Measurements from ENCODE around the gene SRPX2.

DNA sequence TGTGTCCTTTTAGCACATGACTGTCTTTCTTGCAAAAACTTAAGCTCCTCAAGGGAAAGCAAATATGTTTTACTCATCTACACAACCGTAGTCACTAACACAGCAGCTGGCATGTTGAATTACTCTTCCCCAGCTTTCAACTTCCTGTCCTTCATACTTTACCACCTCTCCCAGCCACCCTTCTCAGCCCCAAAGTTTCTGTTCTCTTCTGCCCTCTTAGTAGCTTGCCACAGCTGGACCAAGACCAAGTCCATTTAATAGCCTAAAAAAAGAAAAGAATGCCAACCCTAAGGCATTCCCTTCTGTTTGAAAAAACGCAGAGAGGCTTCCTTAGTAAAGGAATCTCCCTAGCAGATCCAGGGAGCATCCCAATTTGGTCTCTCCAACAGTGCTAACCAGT is 36.8 kb downstream of the SRPX2 start:
- TF ChIP-seq, protein P1, sequence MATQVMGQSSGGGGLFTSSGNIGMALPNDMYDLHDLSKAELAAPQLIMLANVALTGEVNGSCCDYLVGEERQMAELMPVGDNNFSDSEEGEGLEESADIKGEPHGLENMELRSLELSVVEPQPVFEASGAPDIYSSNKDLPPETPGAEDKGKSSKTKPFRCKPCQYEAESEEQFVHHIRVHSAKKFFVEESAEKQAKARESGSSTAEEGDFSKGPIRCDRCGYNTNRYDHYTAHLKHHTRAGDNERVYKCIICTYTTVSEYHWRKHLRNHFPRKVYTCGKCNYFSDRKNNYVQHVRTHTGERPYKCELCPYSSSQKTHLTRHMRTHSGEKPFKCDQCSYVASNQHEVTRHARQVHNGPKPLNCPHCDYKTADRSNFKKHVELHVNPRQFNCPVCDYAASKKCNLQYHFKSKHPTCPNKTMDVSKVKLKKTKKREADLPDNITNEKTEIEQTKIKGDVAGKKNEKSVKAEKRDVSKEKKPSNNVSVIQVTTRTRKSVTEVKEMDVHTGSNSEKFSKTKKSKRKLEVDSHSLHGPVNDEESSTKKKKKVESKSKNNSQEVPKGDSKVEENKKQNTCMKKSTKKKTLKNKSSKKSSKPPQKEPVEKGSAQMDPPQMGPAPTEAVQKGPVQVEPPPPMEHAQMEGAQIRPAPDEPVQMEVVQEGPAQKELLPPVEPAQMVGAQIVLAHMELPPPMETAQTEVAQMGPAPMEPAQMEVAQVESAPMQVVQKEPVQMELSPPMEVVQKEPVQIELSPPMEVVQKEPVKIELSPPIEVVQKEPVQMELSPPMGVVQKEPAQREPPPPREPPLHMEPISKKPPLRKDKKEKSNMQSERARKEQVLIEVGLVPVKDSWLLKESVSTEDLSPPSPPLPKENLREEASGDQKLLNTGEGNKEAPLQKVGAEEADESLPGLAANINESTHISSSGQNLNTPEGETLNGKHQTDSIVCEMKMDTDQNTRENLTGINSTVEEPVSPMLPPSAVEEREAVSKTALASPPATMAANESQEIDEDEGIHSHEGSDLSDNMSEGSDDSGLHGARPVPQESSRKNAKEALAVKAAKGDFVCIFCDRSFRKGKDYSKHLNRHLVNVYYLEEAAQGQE (IDR thresholded peaks at IDR 0.05; ENCODE audit: insufficient read depth in 1 of 2, low read depth in 2 of 2, low read length in 2 of 2): no peak
- TF ChIP-seq POLR2AphosphoS5 (IDR thresholded peaks at IDR 0.05; ENCODE audit: low read depth, low read length): no peak
